NCI-H1436 (cell line): ENCODE measurements around the gene ANKRD18B.
"Not testable (repeated sequence)": the region's sequence is repeated elsewhere in the genome, so short reads cannot be mapped to it uniquely, and the experiment has no call there.

Experiments
- DNase-seq: peaks from one replicate; lab custom pipeline; 2025; lab: John Stamatoyannopoulos, UW

Gene ANKRD18B

GRCh38 chr9:33612410-33612809, 88.4 kb downstream of the ANKRD18B start:
- not testable (repeated sequence) for DNase-seq

GRCh38 chr9:33614001-33614687, 90.1 kb downstream of the ANKRD18B start:
- DNase-seq: no peak

- DNase-seq: not testable (repeated sequence)
Observed at GRCh38 chr9:33618370-33618769, 94.3 kb downstream of the ANKRD18B start.

GRCh38 chr9:33619666-33620404, 95.8 kb downstream of the ANKRD18B start:
- peak; percentile 7 for DNase-seq

GRCh38 chr9:33620738-33621439, 96.8 kb downstream of the ANKRD18B start:
- no peak for DNase-seq
